NCI-H748 (cell line): ENCODE results near the gene SLC12A1.

Source experiments
- DNase-seq: peaks from one replicate; lab custom pipeline; 2025; ENCODE audit not compliant: unreplicated experiment; lab: John Stamatoyannopoulos, UW

SLC12A1 gene

GRCh38 chr15:48205981-48206380, at the start of gene SLC12A1:
TSS of gene SLC12A1 (plus strand) at chr15:48206302. CDS start at chr15:48207720, 1,418 bp downstream.
- DNase-seq, result no peak

- no peak for DNase-seq
Observed at GRCh38 chr15:48168616-48169015, 37.5 kb upstream of the SLC12A1 start.

GRCh38 chr15:48170981-48171380, 35.1 kb upstream of the SLC12A1 start:
- DNase-seq, result peak; percentile 39

GRCh38 chr15:48175126-48175525, 31.0 kb upstream of the SLC12A1 start:
- no peak for DNase-seq

- DNase-seq, result no peak
Observed at GRCh38 chr15:48176112-48176511, 30.0 kb upstream of the SLC12A1 start.

GRCh38 chr15:48176957-48177356, 29.1 kb upstream of the SLC12A1 start:
- no peak for DNase-seq

GRCh38 chr15:48177383-48177765, 28.7 kb upstream of the SLC12A1 start:
- peak; percentile 63 for DNase-seq

GRCh38 chr15:48177766-48178647, 28.1 kb upstream of the SLC12A1 start, which contains the start of gene MYEF2:
TSS of gene MYEF2 (minus strand) at chr15:48178295. CDS start at chr15:48178237, 58 bp downstream.
- peak; percentile 90 for DNase-seq

- no peak for DNase-seq
Observed at GRCh38 chr15:48178648-48178931, 27.5 kb upstream of the SLC12A1 start.

- DNase-seq, result no peak
Observed at GRCh38 chr15:48182749-48183148, 23.4 kb upstream of the SLC12A1 start.

- no peak for DNase-seq
Observed at GRCh38 chr15:48185529-48185928, 20.6 kb upstream of the SLC12A1 start.

GRCh38 chr15:48186271-48186670, 19.8 kb upstream of the SLC12A1 start:
- DNase-seq, result no peak

- peak; percentile 46 for DNase-seq
Observed at GRCh38 chr15:48190932-48191573, 15.0 kb upstream of the SLC12A1 start.

- peak; percentile 87 for DNase-seq
Observed at GRCh38 chr15:48191574-48192225, 14.4 kb upstream of the SLC12A1 start, which contains the start of gene CTXN2. TSS of gene CTXN2 (plus strand) at chr15:48191665. CDS start at chr15:48201301, 9,636 bp downstream.

- DNase-seq, result no peak
Observed at GRCh38 chr15:48202068-48202467, 4.0 kb upstream of the SLC12A1 start.

GRCh38 chr15:48221261-48221660, 15.2 kb downstream of the SLC12A1 start:
- no peak for DNase-seq

GRCh38 chr15:48221885-48222284, 15.8 kb downstream of the SLC12A1 start:
- peak; percentile 70 for DNase-seq

GRCh38 chr15:48222627-48223026, 16.5 kb downstream of the SLC12A1 start:
- DNase-seq, result no peak

GRCh38 chr15:48225771-48226170, 19.7 kb downstream of the SLC12A1 start:
- DNase-seq, result no peak

GRCh38 chr15:48230498-48230897, 24.4 kb downstream of the SLC12A1 start:
- DNase-seq, result no peak

GRCh38 chr15:48233246-48233645, 27.1 kb downstream of the SLC12A1 start:
- DNase-seq, result no peak

GRCh38 chr15:48239334-48239733, 33.2 kb downstream of the SLC12A1 start:
- DNase-seq, result no peak
